IMR-90 (cell line): Measurements from ENCODE around the gene KAZN. TPM values are rescaled to one million over a fixed set of nuclear protein-coding genes. Genes with fewer than 3 reads are reported as not detected.

Source experiments
- ATAC-seq: fragments of 200-7000 bp; cut with Tn5 transposase; 2 replicates; pipeline ENCODE4 v1.9.1; 2020; ENCODE audit warnings: low read depth, mild to moderate bottlenecking, moderate library complexity
- BruUV-seq: library from RNA; stranded (reverse); fragments of 400-500 nt; replicated peaks from 2 replicates; lab custom pipeline; 2021; lab: Mats Ljungman, UMichigan
- CTCF ChIA-PET: fragments of 300-600 bp; formaldehyde crosslinking; extraction: SDS; loops from one replicate; lab custom pipeline; 2021; ENCODE audit warnings: antibody characterized with exemption; lab: Yijun Ruan, JAX
- POLR2A ChIA-PET: fragments of 300-600 bp; sonication (Branson Sonifier 250); formaldehyde crosslinking; loops from one replicate; lab custom pipeline; 2022; ENCODE audit warnings: antibody characterized with exemption; ENCODE audit not compliant: unreplicated experiment; lab: Charles Lee
- DNase-seq: peaks from one replicate; pipeline ENCODE4 v3.0.0; 2013
- H2AFZ ChIP-seq: replicated peaks from 2 replicates; pipeline ENCODE3; 2013; ENCODE audit warnings: low read length, mild to moderate bottlenecking; ENCODE audit not compliant: poor library complexity
- H2AK5ac ChIP-seq: 2 replicates; pipeline ENCODE4 v1.6.1; 2013; ENCODE audit warnings: low read depth, low read length, inconsistent platforms
- H2AK9ac ChIP-seq: replicated peaks from 2 replicates; pipeline ENCODE3; 2013; ENCODE audit warnings: mild to moderate bottlenecking, low read depth, low read length, moderate library complexity; ENCODE audit not compliant: poor library complexity
- H2BK120ac ChIP-seq: 2 replicates; pipeline ENCODE4 v1.6.1; 2013; ENCODE audit warnings: low read depth, low read length, inconsistent platforms
- H2BK15ac ChIP-seq: 3 replicates; pipeline ENCODE4 v1.6.1; 2013; ENCODE audit warnings: low read depth, low read length, inconsistent platforms
- H2BK20ac ChIP-seq: 2 replicates; pipeline ENCODE4 v1.6.1; 2013; ENCODE audit warnings: low read depth, mild to moderate bottlenecking, inconsistent platforms, low read length, moderate library complexity
- H2BK5ac ChIP-seq: 2 replicates; pipeline ENCODE4 v1.6.1; 2013; ENCODE audit warnings: mild to moderate bottlenecking, low read depth, low read length, inconsistent platforms; ENCODE audit not compliant: poor library complexity, severe bottlenecking
- H3K14ac ChIP-seq: replicated peaks from 2 replicates; pipeline ENCODE4 v1.6.1; 2013; ENCODE audit warnings: low read depth, low read length, inconsistent platforms
- H3K18ac ChIP-seq: 2 replicates; pipeline ENCODE4 v1.6.1; 2013; ENCODE audit warnings: low read depth, low read length, control low read depth
- H3K23ac ChIP-seq: 2 replicates; pipeline ENCODE4 v1.6.1; 2013; ENCODE audit warnings: low read depth, low read length, inconsistent platforms
- H3K27ac ChIP-seq: 2 replicates; pipeline ENCODE4 v1.5.1; 2013; ENCODE audit warnings: mild to moderate bottlenecking, control low read depth, low read length; ENCODE audit not compliant: insufficient read depth
- H3K27me3 ChIP-seq: 2 replicates; pipeline ENCODE4 v1.6.1; 2013; ENCODE audit warnings: low read length; ENCODE audit not compliant: control insufficient read depth, insufficient read depth
- H3K36me3 ChIP-seq: 2 replicates; pipeline ENCODE4 v1.6.1; 2013; ENCODE audit warnings: low read length, mixed read lengths; ENCODE audit not compliant: control insufficient read depth, insufficient read depth
- H3K4ac ChIP-seq: 2 replicates; pipeline ENCODE4 v1.6.1; 2013; ENCODE audit warnings: low read depth, low read length, inconsistent platforms
- H3K4me1 ChIP-seq: 2 replicates; pipeline ENCODE4 v1.6.1; 2013; ENCODE audit warnings: low read length, mixed read lengths; ENCODE audit not compliant: control insufficient read depth, insufficient read depth
- H3K4me2 ChIP-seq: 2 replicates; pipeline ENCODE4 v1.6.1; 2013; ENCODE audit warnings: low read depth, mild to moderate bottlenecking, control low read depth, low read length, moderate library complexity
- H3K4me3 ChIP-seq: 2 replicates; pipeline ENCODE4 v1.5.1; 2013; ENCODE audit warnings: low read depth, mild to moderate bottlenecking, control low read depth, low read length, moderate library complexity; ENCODE audit not compliant: insufficient read depth
- H3K56ac ChIP-seq: 2 replicates; pipeline ENCODE4 v1.6.1; 2013; ENCODE audit warnings: low read length, inconsistent platforms; ENCODE audit not compliant: insufficient read depth; ENCODE audit errors: extremely low read depth
- H3K79me1 ChIP-seq, 2 experiments: 2 replicates each; pipeline ENCODE4 v1.6.1; 2013; ENCODE audit warnings: low read length in 2 of 2, inconsistent platforms in 1 of 2, low read depth in 1 of 2
- H3K9ac ChIP-seq: 2 replicates; pipeline ENCODE4 v1.6.1; 2013; ENCODE audit warnings: low read depth, low read length, control low read depth
- H3K9me1 ChIP-seq: 2 replicates; pipeline ENCODE4 v1.6.1; 2013; ENCODE audit warnings: low read length, inconsistent platforms; ENCODE audit not compliant: insufficient read depth
- H3K9me3 ChIP-seq: 2 replicates; pipeline ENCODE4 v1.6.1; 2013; ENCODE audit warnings: low read length; ENCODE audit not compliant: control insufficient read depth, insufficient read depth
- H4K20me1 ChIP-seq: 2 replicates; pipeline ENCODE4 v1.6.1; 2013; ENCODE audit warnings: low read length, inconsistent platforms; ENCODE audit not compliant: insufficient read depth
- H4K5ac ChIP-seq: 2 replicates; pipeline ENCODE4 v1.6.1; 2013; ENCODE audit warnings: mild to moderate bottlenecking, low read depth, low read length, control low read depth
- H4K8ac ChIP-seq, 2 experiments: 2 replicates each; pipeline ENCODE4 v1.6.1; 2013; ENCODE audit warnings: low read depth in 2 of 2, low read length in 2 of 2, control low read depth in 1 of 2, inconsistent platforms in 1 of 2
- H4K91ac ChIP-seq: 2 replicates; pipeline ENCODE4 v1.6.1; 2013; ENCODE audit warnings: low read depth, low read length, inconsistent platforms; ENCODE audit not compliant: insufficient read depth
- MAZ ChIP-seq: IDR thresholded peaks from 2 replicates; pipeline ENCODE4 v1.6.1; 2012; ENCODE audit warnings: low read depth, mild to moderate bottlenecking, low read length, improper control_type of control experiment, moderate library complexity, borderline replicate concordance
- NFE2L2 ChIP-seq: fragments of 150-350 bp; IDR thresholded peaks from 2 replicates; pipeline ENCODE4 v1.6.1; 2016; ENCODE audit warnings: low read depth, mild to moderate bottlenecking, low read length
- RCOR1 ChIP-seq: IDR thresholded peaks from 2 replicates; pipeline ENCODE4 v1.6.1; 2012; ENCODE audit warnings: mild to moderate bottlenecking, low read length, improper control_type of control experiment; ENCODE audit not compliant: insufficient replicate concordance
- RFX5 ChIP-seq: IDR thresholded peaks from 2 replicates; pipeline ENCODE4 v1.8.0; 2012; ENCODE audit warnings: low read depth, mild to moderate bottlenecking, low read length, moderate library complexity
- SMC3 ChIP-seq: fragments of 150-350 bp; IDR thresholded peaks from 2 replicates; pipeline ENCODE4 v1.6.1; 2016; ENCODE audit warnings: low read depth, mild to moderate bottlenecking, antibody characterized with exemption, low read length, moderate library complexity
- WGBS, 2 experiments: methylation state at CpG; one replicate each; pipeline versions ENCODE4 v1.1.5 to v1.1.7; 2013; ENCODE audit warnings: missing lambda C conversion rate in 2 of 2; ENCODE audit not compliant: insufficient read length in 1 of 2; ENCODE audit errors: extremely low coverage in 2 of 2; 5-methylcytosine and 5-hydroxymethylcytosine counted together
- dilution Hi-C: fragments of 300-500 bp; cut with HindIII; formaldehyde crosslinking; loops from one replicate; pipeline ENCODE4 v1.14.3; 2018; ENCODE audit warnings: low sequenced_read_pairs; ENCODE audit not compliant: unreplicated experiment
- in situ Hi-C: fragments of 300-500 bp; cut with MboI; formaldehyde crosslinking; loops from 3 replicates; pipeline ENCODE4 v1.14.3; 2019; ENCODE audit warnings: low sequenced_read_pairs, inconsistent platforms, mixed read lengths
- intact Hi-C: fragments of 100-400 bp; cut with micrococcal nuclease; formaldehyde crosslinking; loops from 2 replicates; pipeline ENCODE4 v1.10.0; 2022
- polyA plus RNA-seq, 3 experiments: library from polyadenylated mRNA; depleted of rRNA; stranded (reverse); fragments of >200 nt; gene quantifications; 2 replicates each; pipeline ENCODE4 v1.2.3, GENCODE V29; 2012; ENCODE audit warnings: low replicate concordance in 1 of 3
- total RNA-seq: library from RNA; depleted of rRNA; stranded (reverse); fragments of >200 nt; gene quantifications from 2 replicates; pipeline ENCODE4 v1.2.3, GENCODE V29; 2012
- TF ChIP-seq, protein P1 (sequence below): fragments of 150-350 bp; IDR thresholded peaks from 2 replicates; pipeline ENCODE4 v1.6.1; 2016; ENCODE audit warnings: low read depth, mild to moderate bottlenecking, low read length, moderate library complexity, borderline replicate concordance

The KAZN gene
- total and polyA plus RNA-seq, 2 of the 4 experiments (the other 2 are of a cell fraction): 5.2 to 10.5 TPM

GRCh38 chr1:14786109-14786675 lies 187.7 kb downstream of the KAZN start:
- Histone ChIP-seq H2AFZ (no peak overlapping the region), H3K4me1 (no peaks in the 10 kb centered on the region), H4K5ac (no peak overlapping the region), H4K8ac (no peak overlapping the region), H2AK5ac (no peak overlapping the region), H4K91ac (no peak overlapping the region), H3K56ac (no peak overlapping the region), H3K9ac (no peak overlapping the region), H3K27ac (no peak overlapping the region), H3K4ac (no peak overlapping the region), H3K27me3 (peaks cover 3% of the 10 kb centered on the region), H3K18ac (no peak overlapping the region), H3K4me2 (no peak overlapping the region), H3K23ac (no peak overlapping the region), H3K14ac (no peak overlapping the region), H3K9me1 (no peaks in the 10 kb centered on the region), H2BK15ac (no peak overlapping the region), H3K79me1 (no peaks in the 10 kb centered on the region), H4K20me1 (no peaks in the 10 kb centered on the region), H2BK120ac (no peak overlapping the region), H3K36me3 (no peaks in the 10 kb centered on the region), H3K9me3 (no peaks in the 10 kb centered on the region), H2AK9ac (no peak overlapping the region), H3K4me3 (no peak overlapping the region), H2BK20ac (no peak overlapping the region), H2BK5ac (no peak overlapping the region)
- DNase-seq (no peak), ATAC-seq (no peak)
- intact Hi-C loops: no loop called here
- dilution Hi-C loops: no loop called here
- no TSS peak for BruUV-seq
- CTCF ChIA-PET: no interaction called here
- in situ Hi-C loops: no loop called here
- WGBS, 2 experiments: 87% methylated on average over 5 of the region's 9 CpGs; no CpG with 5 or more reads in 1 of the 2 experiments
- POLR2A ChIA-PET: no interaction called here
- no peak for TF ChIP-seq MAZ
- TF ChIP-seq RCOR1: no peak
- TF ChIP-seq RFX5: no peak
- TF ChIP-seq, protein P1, sequence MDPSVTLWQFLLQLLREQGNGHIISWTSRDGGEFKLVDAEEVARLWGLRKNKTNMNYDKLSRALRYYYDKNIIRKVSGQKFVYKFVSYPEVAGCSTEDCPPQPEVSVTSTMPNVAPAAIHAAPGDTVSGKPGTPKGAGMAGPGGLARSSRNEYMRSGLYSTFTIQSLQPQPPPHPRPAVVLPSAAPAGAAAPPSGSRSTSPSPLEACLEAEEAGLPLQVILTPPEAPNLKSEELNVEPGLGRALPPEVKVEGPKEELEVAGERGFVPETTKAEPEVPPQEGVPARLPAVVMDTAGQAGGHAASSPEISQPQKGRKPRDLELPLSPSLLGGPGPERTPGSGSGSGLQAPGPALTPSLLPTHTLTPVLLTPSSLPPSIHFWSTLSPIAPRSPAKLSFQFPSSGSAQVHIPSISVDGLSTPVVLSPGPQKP: no peak
- no peak for TF ChIP-seq NFE2L2
- no peak for TF ChIP-seq SMC3
